ENCODE measurements around the gene TAS2R31. TPM values are rescaled to one million over a fixed set of nuclear protein-coding genes. Genes with fewer than 3 reads are reported as not detected.

TAS2R31 gene
- polyA plus RNA-seq, 2 of the 4 experiments (the other 2 are of a cell fraction), result 0.17 to 1.1 TPM

- CTCF ChIA-PET, result no interaction called here
These were observed 44.4 kb upstream of the TAS2R31 start for GRCh38 chr12:11075642-11076041.

GRCh38 chr12:11071414-11071813 is 40.2 kb upstream of the TAS2R31 start:
- TF ChIP-seq HOXB13 (CRISPR knock-in tag; IDR thresholded peaks at IDR 0.05; ENCODE audit: low read depth), result no peak
- TF ChIP-seq SREBF2 (IDR thresholded peaks at IDR 0.05), result no peak
- TF ChIP-seq, protein P1, sequence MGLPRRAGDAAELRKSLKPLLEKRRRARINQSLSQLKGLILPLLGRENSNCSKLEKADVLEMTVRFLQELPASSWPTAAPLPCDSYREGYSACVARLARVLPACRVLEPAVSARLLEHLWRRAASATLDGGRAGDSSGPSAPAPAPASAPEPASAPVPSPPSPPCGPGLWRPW (IDR thresholded peaks at IDR 0.05), result no peak
- TF ChIP-seq HOXA7 (CRISPR knock-in tag; IDR thresholded peaks at IDR 0.05), result no peak
- no peak for TF ChIP-seq PHF8 (IDR thresholded peaks at IDR 0.05; ENCODE audit: borderline replicate concordance, low read depth)
- TF ChIP-seq EHMT2 (IDR thresholded peaks at IDR 0.05; ENCODE audit: low read depth), result no peak
- no peak for TF ChIP-seq JUNB (IDR thresholded peaks at IDR 0.05)
- TF ChIP-seq FOSL2 (IDR thresholded peaks at IDR 0.05), result no peak
- TF ChIP-seq FOSL2 (CRISPR knock-in tag; IDR thresholded peaks at IDR 0.05), result no peak
- TF ChIP-seq TFCP2L1 (CRISPR knock-in tag; IDR thresholded peaks at IDR 0.05), result no peak
- TF ChIP-seq, protein P2, sequence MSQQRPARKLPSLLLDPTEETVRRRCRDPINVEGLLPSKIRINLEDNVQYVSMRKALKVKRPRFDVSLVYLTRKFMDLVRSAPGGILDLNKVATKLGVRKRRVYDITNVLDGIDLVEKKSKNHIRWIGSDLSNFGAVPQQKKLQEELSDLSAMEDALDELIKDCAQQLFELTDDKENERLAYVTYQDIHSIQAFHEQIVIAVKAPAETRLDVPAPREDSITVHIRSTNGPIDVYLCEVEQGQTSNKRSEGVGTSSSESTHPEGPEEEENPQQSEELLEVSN (IDR thresholded peaks at IDR 0.05; ENCODE audit: borderline replicate concordance, low read depth), result no peak
- TF ChIP-seq CTCF (IDR thresholded peaks at IDR 0.05), result no peak
- no peak for TF ChIP-seq CBX2 (IDR thresholded peaks at IDR 0.05; ENCODE audit: borderline replicate concordance, low read depth)
- TF ChIP-seq, protein P3, sequence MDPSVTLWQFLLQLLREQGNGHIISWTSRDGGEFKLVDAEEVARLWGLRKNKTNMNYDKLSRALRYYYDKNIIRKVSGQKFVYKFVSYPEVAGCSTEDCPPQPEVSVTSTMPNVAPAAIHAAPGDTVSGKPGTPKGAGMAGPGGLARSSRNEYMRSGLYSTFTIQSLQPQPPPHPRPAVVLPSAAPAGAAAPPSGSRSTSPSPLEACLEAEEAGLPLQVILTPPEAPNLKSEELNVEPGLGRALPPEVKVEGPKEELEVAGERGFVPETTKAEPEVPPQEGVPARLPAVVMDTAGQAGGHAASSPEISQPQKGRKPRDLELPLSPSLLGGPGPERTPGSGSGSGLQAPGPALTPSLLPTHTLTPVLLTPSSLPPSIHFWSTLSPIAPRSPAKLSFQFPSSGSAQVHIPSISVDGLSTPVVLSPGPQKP (IDR thresholded peaks at IDR 0.05; ENCODE audit: low read depth, low read length), result no peak
- ChIA-PET POLR2A (no interaction called here), CTCF (no interaction called here)
- Histone ChIP-seq H3K4me1 (no peaks in the 10 kb centered on the region), H3K4me3 (no peak overlapping the region), H3K27ac (no peak overlapping the region), H3K4me2 (no peak overlapping the region), H3K9me3 (no peaks in the 10 kb centered on the region)
- WGBS (ENCODE audit: missing lambda C conversion rate), result 48% methylated on average over 4 of the region's 4 CpGs
- DNase-seq (ENCODE audit: low read depth in 1 of 2, low spot score in 1 of 2) (no peak), FAIRE-seq (no peak), ATAC-seq (no peak)

More at GRCh38 chr12:11075642-11076041, 44.4 kb upstream of the TAS2R31 start:
- 0% methylated on average over 2 of the region's 3 CpGs for WGBS (ENCODE audit: missing lambda C conversion rate)
- TF ChIP-seq POLR2A (IDR thresholded peaks at IDR 0.05; ENCODE audit: low read length) (no peak), JUNB (IDR thresholded peaks at IDR 0.05) (no peak), BHLHE40 (IDR thresholded peaks at IDR 0.05; ENCODE audit: low read depth, low read length) (no peak), JUN (IDR thresholded peaks at IDR 0.05) (no peak), NR3C1 (IDR thresholded peaks at IDR 0.05) (no peak), CTCF (IDR thresholded peaks at IDR 0.05) (no peak), MAZ (IDR thresholded peaks at IDR 0.05; ENCODE audit: borderline replicate concordance, low read depth, low read length) (no peak), HMGXB4 (CRISPR knock-in tag; IDR thresholded peaks at IDR 0.05; ENCODE audit: borderline replicate concordance) (no peak), CHD4 (IDR thresholded peaks at IDR 0.05; ENCODE audit: borderline replicate concordance) (no peak), TP53 (CRISPR knock-in tag; IDR thresholded peaks at IDR 0.05) (no peak), CHD2 (IDR thresholded peaks at IDR 0.05; ENCODE audit: low read length, partially characterized antibody) (no peak), RCOR1 (IDR thresholded peaks at IDR 0.05; ENCODE audit: low read depth, low read length) (no peak), CEBPB (IDR thresholded peaks at IDR 0.05) (no peak)
- TF ChIP-seq, protein P4, sequence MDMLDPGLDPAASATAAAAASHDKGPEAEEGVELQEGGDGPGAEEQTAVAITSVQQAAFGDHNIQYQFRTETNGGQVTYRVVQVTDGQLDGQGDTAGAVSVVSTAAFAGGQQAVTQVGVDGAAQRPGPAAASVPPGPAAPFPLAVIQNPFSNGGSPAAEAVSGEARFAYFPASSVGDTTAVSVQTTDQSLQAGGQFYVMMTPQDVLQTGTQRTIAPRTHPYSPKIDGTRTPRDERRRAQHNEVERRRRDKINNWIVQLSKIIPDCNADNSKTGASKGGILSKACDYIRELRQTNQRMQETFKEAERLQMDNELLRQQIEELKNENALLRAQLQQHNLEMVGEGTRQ (IDR thresholded peaks at IDR 0.05), result no peak
- TF ChIP-seq, protein P1 (IDR thresholded peaks at IDR 0.05), result no peak
- H3K9me3 ChIP-seq, result no peaks in the 10 kb centered on the region
- POLR2A ChIA-PET, result no interaction called here
- no peaks in the 10 kb centered on the region for H3K4me1 ChIP-seq
- H3K4me2 ChIP-seq, result no peak overlapping the region
- FAIRE-seq, result no peak
- no peak overlapping the region for H3K27ac ChIP-seq
- no peak for DNase-seq (ENCODE audit: low read depth in 1 of 2, low spot score in 1 of 2)
- no peak for ATAC-seq
- H3K4me3 ChIP-seq, result no peak overlapping the region
